Embryonic facial prominence (tissue), 1 donor: ENCODE results near the gene PRKCZ.
"Not testable (repeated sequence)": the region's sequence is repeated elsewhere in the genome, so short reads cannot be mapped to it uniquely, and the experiment has no call there.

Experiments
- DNase-seq: peaks from one replicate; pipeline ENCODE4 v3.0.0-alpha.2; 2016; ENCODE audit errors: extremely low spot score

Gene PRKCZ

DNA sequence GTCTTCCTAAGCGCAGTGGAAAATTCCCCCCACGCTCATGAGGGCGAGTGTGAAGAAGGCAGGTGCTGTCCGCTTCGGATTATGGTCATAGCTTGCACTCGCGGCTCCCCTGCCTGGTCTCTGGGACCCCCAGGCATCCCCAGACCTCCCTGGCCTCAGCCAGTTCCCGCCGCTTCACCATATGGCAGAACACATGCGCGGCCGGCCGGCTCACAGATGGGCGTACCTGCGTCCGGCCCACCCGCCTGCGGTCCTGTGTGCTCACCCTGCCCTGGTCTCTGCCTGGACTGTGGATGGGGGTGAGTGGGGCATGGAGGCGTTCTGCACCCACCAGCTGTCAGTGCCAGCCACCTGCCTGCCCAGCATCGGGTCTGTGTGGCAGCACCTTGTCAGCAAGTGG lies 34.1 kb downstream of the PRKCZ start:
- no peak for DNase-seq

DNA sequence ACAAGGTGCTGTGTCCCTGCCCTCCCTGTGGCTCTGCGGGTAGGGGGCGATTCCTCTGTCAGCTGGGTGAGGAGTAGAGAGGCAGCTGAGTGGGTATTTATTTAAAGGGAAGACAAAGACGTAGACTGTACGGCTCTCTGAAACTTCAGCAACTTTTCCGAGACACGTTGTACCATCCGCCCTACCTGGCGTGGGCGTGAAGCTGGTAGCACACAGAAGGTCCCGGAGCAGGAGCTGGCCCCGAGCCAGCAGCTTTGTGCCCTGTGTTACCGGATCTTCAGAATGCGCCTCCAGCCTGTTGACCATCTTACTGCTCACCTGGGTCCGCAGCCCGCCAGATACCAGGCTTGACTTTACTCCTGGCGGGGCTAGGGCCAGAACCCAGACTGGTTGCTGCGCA lies 34.9 kb downstream of the PRKCZ start:
- no peak for DNase-seq

DNA sequence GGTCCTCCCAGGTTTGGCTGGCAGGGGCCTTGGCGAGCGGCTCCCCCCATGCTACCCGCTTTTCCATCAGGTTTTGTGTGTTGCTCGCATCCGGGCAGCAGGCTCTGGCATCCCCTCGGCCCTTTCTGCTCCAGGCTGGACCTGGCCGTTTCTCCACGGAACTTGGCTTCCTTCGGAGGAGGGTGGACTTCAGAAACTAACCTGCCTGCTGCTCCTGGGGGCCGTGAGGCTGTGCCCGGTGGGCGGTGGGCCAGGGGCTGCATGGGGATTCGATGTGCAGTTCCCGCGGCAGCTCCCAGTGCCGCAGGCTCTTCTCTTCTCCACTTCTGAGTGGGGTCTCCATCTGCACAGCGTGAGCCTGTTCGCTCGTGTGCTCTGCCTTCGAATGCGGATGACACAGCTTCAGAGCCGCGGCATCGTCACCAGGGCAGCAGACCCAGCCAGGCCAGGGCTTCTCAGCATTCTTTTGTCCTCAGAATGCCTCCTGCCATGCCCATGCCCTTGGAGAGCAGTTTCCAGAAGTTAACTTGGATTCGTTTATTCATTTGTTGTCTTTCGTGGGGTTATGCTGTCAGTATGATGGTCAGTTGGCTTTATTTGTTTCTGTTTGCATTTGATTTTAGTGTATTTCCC lies 36.4 kb downstream of the PRKCZ start:
- no peak for DNase-seq

GRCh38 chr1:2087766-2088165 lies 37.6 kb downstream of the PRKCZ start:
- DNase-seq, result no peak

DNA sequence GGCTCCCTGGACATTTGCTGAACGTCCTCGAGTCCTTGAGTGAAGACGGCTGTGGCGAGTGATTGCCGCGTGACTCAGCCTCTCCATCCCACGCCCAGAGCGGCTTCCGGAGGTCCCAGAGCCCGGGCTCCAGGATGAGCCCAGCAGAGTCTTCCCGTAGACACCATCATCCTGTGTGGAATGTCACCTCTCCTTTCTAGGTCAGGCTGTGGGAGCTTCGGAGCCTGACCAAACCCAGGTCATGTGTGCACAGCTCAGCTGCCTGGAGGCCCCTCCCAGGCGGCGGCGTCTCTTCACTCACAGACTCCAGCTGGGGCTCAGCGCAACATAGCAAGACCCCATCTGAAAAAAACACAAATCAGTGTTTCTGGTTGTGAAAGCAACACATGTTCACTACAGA lies 38.2 kb downstream of the PRKCZ start:
- DNase-seq, result no peak

DNA sequence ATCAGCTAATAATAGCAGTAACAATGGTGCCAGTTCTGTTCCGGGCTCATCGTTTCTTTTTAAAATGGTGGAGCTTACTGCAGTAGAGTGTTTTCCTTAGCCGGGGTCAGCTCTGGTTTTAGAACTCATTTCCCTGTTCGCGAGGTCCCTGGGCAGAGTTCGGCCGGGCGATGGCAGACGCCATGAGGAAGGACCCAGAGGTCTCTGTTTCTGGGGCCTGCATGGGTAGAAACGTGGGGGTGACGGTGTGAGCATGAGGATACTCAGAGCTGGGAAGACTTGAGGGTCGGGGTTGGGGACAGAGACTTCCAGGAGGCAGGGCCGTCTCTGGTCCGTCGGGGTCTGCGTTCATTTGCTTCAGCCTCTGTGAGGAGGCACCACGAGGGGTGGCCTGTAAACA lies 38.8 kb downstream of the PRKCZ start:
- DNase-seq, result no peak

DNA sequence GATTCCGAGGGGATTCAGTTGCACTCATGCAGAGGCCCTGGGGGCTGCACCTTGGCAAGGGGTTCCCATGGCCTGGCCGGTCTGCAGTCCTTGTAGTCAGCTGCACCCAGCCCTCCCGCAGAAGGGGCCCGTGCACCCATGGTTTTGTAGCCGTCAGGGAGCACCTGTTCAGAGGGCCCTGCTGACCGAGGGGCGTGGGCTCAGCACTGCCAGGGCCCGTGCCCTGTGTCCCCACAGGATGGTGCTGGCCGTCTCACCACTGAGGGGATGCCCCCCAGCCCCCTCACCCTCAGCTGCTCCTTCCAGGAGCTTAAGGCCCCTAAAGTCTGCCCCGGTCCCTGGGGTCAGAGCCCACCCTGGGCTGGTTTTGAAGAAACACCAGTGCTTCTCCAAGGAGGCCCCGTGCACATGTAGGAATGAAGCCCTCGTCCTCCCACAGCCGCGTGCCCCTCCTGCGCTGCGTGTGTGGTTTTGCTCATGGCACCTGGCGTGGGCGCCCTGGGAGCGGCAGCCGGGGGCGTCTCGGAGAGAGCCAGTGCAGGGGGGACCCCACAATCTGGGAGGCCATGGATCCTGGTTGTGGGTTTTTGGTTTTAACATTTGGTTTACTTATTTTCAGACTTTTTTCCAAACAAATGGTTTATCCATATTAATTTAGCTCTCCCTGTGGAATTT lies 40.1 kb downstream of the PRKCZ start:
- DNase-seq, result no peak

DNA sequence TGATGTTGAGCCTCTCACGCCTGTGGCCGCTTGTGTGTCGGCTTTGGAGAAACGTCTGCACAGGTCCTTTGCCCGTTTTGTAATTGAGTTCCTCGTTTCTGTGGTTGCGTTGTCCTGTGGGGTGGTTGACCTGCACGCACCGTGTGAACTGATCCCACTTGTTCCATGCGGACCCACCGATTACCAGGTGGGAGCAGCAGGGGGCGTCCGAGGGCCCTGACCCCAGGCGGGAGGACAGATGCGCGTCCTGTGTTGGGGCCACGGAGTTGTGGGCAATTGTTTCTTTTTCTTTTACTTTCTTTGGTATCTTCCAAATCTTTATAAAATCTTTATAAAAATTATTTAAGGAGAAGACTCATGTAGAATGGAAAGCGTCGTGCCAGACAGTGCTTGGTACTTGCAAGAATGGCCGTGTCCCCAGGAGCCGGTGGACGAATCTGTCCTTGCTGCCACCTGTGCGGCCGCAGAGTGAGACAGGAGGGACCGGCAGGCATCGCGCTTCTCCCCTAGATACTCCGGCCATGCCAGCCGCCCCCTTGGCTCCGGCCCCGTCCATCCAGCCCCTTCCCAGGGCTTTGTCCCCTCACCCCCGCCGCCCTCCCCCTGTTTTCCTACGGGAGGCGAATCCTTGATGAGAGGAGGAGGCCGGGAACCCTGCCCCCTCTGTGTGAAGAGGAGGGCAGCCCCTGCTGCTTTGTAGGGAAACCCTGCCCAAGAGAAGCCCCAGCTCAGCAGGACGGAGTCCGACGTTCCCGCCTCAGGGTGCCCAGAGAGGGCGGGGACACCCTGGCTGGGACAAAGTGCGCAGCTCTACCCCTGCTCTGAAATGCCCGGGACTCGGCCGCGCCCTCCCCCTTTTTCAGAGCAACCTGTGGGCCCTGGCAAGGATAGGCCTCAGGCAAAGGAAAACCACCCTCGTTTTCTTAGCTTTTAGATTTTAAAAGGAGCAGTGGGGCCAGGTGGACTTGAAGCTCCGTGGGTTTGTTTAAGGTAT lies 41.7 kb downstream of the PRKCZ start:
- DNase-seq, result no peak

DNA sequence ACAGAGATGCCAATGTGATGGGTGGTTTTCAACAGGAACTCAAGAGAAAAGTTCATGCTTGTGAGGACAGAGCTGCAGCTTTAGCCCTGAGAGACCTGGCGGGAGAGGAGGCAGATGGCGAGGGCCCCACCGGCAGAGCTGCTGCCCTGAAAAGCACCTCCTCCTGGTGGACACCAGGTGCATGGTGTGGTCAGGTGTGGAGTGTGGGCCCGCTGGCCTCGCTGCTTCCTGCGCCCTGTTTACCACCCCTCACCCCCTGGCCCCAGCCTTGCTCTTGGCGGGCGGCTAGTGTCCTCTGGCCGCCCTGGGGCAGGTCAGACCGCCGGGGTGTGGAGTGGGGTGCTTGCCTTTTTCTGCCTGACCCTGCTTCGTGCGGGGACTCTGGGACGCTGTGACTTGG lies 42.8 kb downstream of the PRKCZ start:
- DNase-seq, result no peak

- no peak for DNase-seq
Observed at GRCh38 chr1:2093636-2094035, 43.4 kb downstream of the PRKCZ start.

- not testable (repeated sequence) for DNase-seq
Observed at GRCh38 chr1:2094269-2095158, 44.3 kb downstream of the PRKCZ start.

- no peak for DNase-seq
Observed at GRCh38 chr1:2095394-2095793, 45.2 kb downstream of the PRKCZ start.

GRCh38 chr1:2095981-2096736 lies 45.9 kb downstream of the PRKCZ start:
- DNase-seq, result no peak

DNA sequence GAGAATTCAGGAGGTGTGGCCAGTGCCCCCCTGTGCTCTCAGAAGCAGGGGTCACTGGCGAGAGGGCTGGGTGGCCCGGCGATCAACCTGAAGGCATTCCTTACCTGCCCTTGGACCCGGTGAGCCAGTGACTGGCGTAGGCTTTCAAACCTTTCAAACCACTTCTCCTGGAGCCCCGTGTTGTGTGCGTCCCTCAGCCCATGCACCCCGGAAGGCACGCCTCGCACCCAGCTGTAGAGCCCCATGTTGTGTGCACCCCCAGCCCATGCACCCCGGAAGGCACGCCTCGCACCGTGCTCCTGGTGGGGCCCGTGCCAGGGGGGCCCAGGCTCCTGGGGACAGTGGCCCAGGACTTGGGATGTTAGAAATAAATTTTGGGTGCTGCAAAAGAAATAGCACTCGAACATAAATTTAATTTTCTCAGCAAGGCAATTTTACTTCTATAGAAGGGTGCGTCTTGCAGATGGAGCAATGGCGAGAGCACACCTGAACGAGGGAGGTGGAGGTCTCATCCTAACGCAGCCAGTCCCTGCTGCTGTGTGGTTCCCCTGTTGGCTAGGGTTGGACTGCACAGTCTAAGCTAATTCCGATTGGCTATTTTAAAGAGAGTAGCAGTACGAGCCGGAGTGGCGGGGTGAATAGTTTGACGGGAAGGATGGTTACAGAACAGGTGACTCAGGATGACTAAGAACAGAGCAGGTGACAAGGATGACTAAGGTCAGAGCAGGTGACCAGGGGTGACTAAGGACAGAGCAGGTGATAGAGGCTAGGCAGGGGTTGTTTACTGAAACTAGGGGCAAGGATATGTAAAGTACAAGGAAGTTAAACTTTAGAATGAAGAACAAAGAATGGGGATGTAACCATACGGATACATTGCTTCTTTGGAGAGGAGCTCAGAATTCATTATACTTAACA lies 47.4 kb downstream of the PRKCZ start:
- no peak for DNase-seq

DNA sequence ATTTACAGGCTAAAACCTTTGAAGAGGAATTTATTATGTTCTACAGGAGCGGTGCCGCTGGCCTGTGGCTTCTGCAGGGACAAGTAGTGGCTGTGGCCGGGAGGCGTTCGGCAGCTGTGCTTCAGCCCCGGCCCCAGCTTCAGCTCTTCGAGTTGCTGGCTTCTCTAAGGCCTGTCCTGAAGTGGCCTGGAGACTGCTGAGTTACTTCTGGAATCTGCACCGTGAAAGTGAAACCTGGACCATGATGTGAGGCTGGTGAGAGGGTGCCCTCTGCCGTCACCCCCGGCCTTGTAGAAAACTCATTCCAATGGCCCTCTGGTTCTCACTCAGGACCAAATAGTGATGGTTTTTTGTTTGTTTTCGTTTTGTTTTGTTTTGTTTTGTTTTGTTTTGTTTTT lies 48.1 kb downstream of the PRKCZ start:
- DNase-seq, result no peak

DNA sequence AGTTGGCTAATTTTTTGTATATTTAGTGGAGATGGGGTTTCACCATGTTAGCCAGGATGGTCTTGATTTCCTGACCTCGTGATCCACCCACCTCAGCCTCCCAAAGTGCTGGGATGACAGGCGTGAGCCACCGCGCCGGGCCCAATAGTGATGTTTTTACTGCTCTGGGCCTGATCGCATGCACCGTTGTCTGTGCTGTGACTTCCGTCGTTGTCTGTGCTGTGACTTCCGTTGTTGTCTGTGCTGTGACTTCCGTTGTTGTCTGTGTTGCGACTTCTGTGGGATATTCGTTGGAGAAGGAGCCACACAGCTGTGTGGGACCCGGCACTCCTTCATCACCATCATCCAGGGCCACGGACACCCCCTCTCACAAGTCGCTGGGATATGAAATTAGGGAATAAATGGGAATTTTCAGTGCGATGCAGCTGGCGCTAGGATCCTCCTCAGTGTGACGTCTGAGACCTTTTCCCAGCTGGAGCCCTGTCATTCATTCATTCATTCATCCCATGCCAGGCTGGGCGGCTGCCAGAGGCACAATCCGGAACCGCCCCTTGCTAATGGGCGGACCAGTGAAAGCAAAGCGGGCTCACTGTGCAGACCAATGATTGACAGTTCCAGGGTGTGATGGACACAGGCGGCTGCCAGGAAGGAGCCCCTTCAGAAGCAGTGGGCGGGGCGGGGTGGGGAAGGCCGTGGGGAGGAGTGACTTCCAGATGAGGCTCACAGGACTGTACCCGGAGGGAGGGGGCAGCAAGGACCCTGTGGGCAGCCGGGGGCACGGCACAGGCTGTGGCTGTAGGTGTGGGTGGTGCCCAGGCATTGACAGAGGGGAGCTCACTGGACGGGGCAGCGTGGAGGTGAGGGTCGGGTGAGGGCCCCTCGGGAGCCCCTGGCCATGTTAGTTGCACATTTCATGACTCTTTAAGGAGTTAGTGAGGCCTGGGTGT lies 48.9 kb downstream of the PRKCZ start:
- DNase-seq, result no peak

GRCh38 chr1:2099886-2100779 lies 49.9 kb downstream of the PRKCZ start:
- DNase-seq, result no peak

DNA sequence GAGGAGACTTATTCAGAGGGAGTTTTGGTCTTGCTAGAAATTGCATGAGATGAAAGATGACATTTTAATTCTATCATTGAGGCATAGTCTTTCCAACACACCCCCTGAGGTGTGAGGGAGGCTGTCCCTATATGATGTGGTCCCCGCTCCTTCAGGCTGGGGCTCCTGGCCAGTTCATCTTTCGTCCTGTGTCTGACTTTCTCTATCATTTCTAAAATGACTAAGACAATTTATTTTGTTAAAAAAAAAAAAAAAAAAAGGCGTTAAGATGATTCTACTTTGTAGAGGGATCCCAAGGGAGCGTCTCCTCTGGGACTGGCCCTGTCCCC lies 50.5 kb downstream of the PRKCZ start:
- DNase-seq, result no peak
